Activated CD4-positive, alpha-beta T cell treated with anti-CD3 and anti-CD28 coated beads, Interleukin-2, amount 10 ng/mL, durations not matched to agents 7 days and 5 days (primary cell): ENCODE data around the gene TEDC2. TPM values are rescaled to one million over a fixed set of nuclear protein-coding genes. Genes with fewer than 3 reads are reported as not detected.
A peak's percentile ranks its signal among the peaks of the same experiment; 100 is the strongest.

ENCODE experiments used
- CTCF ChIA-PET: fragments of 350-600 bp; sonication (Branson Sonifier 250); formaldehyde crosslinking; loops from one replicate; lab custom pipeline; 2021; ENCODE audit warnings: antibody characterized with exemption; lab: Charles Lee
- POLR2A ChIA-PET: fragments of 350-600 bp; sonication (Branson Sonifier 250); formaldehyde crosslinking; loops from one replicate; lab custom pipeline; 2021; ENCODE audit warnings: antibody characterized with exemption; lab: Charles Lee
- DNase-seq: peaks from one replicate; pipeline ENCODE4 v3.0.0-alpha.2; 2020
- H3K27ac Mint-ChIP-seq: one replicate; pipeline ENCODE4 v1.8.0; 2021; ENCODE audit warnings: mild to moderate bottlenecking, moderate library complexity, mixed read lengths
- H3K27me3 Mint-ChIP-seq: one replicate; pipeline ENCODE4 v1.8.0; 2021; ENCODE audit warnings: mixed read lengths
- H3K36me3 Mint-ChIP-seq: one replicate; pipeline ENCODE4 v1.8.0; 2021; ENCODE audit warnings: low read depth, mixed read lengths
- H3K4me1 Mint-ChIP-seq: one replicate; pipeline ENCODE4 v1.8.0; 2021; ENCODE audit warnings: mixed read lengths
- H3K4me3 Mint-ChIP-seq: one replicate; pipeline ENCODE4 v1.8.0; 2021; ENCODE audit warnings: mild to moderate bottlenecking, moderate library complexity, mixed read lengths
- H3K9me3 Mint-ChIP-seq: one replicate; pipeline ENCODE4 v1.8.0; 2021; ENCODE audit warnings: mixed read lengths
- total RNA-seq, 2 experiments: library from RNA; stranded (reverse); gene quantifications; one replicate each; pipeline ENCODE4 v1.2.3, GENCODE V29; 2021

Gene TEDC2
- total RNA-seq, 2 experiments from 2014 or later: 15.5 to 21.4 TPM

GRCh38 chr16:2486645-2487516 lies 27.0 kb downstream of the TEDC2 start:
- DNase-seq: peak; percentile 81
- peak overlapping the region; percentile 47 for H3K27ac Mint-ChIP-seq
- H3K4me3 Mint-ChIP-seq: no peak overlapping the region
- ChIA-PET CTCF (interaction anchor here (0.6 to 1.5 kb wide), 7 partner anchors 9 to 224 kb away, joined by 3 to 4 read pairs (median 3); partner anchors contain the start of gene AMDHD2), POLR2A (no interaction called here)
- H3K27me3 Mint-ChIP-seq: no peaks in the 10 kb centered on the region
- peaks cover 15% of the 10 kb centered on the region for H3K4me1 Mint-ChIP-seq
- H3K9me3 Mint-ChIP-seq: no peaks in the 10 kb centered on the region
- H3K36me3 Mint-ChIP-seq: no peaks in the 10 kb centered on the region

DNA sequence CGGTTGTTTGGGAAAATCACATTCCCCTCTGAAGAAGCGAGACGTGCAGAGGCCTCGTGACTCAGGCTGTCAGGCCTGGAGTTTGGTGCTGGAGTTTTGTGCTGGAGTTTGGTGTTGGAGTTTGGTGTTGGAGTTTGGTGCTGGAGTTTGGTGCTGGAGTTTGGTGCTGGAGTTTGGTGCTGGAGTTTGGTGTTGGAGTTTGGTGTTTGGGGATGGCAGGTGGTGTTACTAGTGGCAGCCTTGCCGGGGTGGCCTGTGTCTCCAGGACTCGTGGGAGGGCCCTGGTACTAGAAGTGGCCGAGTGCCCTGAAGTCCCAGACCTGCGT lies 27.6 kb downstream of the TEDC2 start:
- Mint-ChIP-seq H3K27ac (peak overlapping the region; percentile 47), H3K36me3 (no peaks in the 10 kb centered on the region), H3K4me3 (no peak overlapping the region), H3K4me1 (peaks cover 15% of the 10 kb centered on the region), H3K27me3 (no peaks in the 10 kb centered on the region), H3K9me3 (no peaks in the 10 kb centered on the region)
- no peak for DNase-seq
- ChIA-PET POLR2A (interaction anchor here (0.6 kb wide), 1 partner anchor 23 kb away, joined by 3 read pairs; no protein-coding TSS in a partner anchor), CTCF (interaction anchor here (1.2 to 1.4 kb wide), 2 partner anchors 9 to 14 kb away, joined by 3 to 4 read pairs; no protein-coding TSS in a partner anchor)

- peaks cover 15% of the 10 kb centered on the region for H3K4me1 Mint-ChIP-seq
- H3K27ac Mint-ChIP-seq: no peak overlapping the region
- DNase-seq: no peak
- H3K36me3 Mint-ChIP-seq: no peaks in the 10 kb centered on the region
- H3K9me3 Mint-ChIP-seq: no peaks in the 10 kb centered on the region
- POLR2A ChIA-PET: interaction anchor here (0.6 kb wide), 1 partner anchor 23 kb away, joined by 3 read pairs; no protein-coding TSS in a partner anchor
- H3K27me3 Mint-ChIP-seq: no peaks in the 10 kb centered on the region
- no peak overlapping the region for H3K4me3 Mint-ChIP-seq
- CTCF ChIA-PET: interaction anchor here (0.9 to 1.5 kb wide), 5 partner anchors 9 to 293 kb away, joined by 3 to 6 read pairs (median 4); no protein-coding TSS in a partner anchor
Measured at GRCh38 chr16:2487903-2488531, 28.1 kb downstream of the TEDC2 start.

DNA sequence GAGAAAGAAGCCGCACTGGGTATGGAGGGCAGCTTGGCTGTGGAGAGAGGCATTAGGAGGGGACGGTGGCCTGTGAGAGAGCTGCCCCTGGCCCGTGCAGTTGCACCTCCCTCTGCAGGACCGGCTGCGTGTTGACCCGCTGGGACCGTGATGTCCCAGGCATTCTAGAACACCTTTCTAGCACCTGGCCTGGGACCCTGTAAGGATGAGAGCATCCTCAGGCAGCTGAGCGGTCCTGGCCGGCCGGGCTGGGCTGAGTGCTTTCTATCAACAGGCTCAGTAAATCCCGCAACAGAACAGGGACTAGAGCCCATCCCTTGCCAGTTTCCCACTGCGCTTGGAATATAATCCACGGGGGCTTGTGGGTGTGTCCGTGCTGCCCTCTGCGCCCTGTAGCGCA lies 29.7 kb downstream of the TEDC2 start:
- CTCF ChIA-PET: interaction anchor here (0.9 to 1.4 kb wide), 4 partner anchors 11 to 15 kb away, joined by 3 to 6 read pairs (median 4); partner anchors contain the start of gene TBC1D24
- POLR2A ChIA-PET: no interaction called here
- no peak overlapping the region for H3K27ac Mint-ChIP-seq
- no peak overlapping the region for H3K4me3 Mint-ChIP-seq
- peaks cover 15% of the 10 kb centered on the region for H3K4me1 Mint-ChIP-seq
- H3K36me3 Mint-ChIP-seq: no peaks in the 10 kb centered on the region
- DNase-seq: no peak
- no peaks in the 10 kb centered on the region for H3K27me3 Mint-ChIP-seq
- H3K9me3 Mint-ChIP-seq: no peaks in the 10 kb centered on the region

- CTCF ChIA-PET: interaction anchor here (1.1 kb wide), 1 partner anchor 11 kb away, joined by 3 read pairs; no protein-coding TSS in a partner anchor
- Mint-ChIP-seq H3K4me1 (peaks cover 15% of the 10 kb centered on the region), H3K27ac (no peak overlapping the region), H3K27me3 (no peaks in the 10 kb centered on the region), H3K9me3 (no peaks in the 10 kb centered on the region), H3K36me3 (no peaks in the 10 kb centered on the region), H3K4me3 (no peak overlapping the region)
- DNase-seq: no peak
- POLR2A ChIA-PET: no interaction called here
Measured at GRCh38 chr16:2490190-2491105, 30.5 kb downstream of the TEDC2 start.

DNA sequence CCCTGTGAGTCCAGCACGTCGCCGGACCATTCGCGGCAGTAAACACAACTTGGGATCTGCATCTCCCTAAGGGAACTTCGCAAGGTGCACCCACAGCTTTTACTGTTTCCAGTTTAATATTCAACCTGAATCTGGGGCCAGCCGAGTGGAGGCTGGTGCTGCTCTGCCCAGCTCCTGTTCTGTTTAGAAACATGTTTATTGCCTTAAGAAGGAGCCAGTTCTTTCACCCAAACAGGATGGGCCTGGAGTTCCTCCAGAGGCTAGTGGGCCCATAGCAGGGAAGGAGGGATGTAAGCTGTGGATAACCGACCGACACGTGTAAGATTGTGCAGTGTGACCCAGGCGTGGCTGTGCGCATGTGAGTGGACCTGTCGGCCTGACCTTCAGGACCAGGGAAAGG lies 32.4 kb downstream of the TEDC2 start:
- Mint-ChIP-seq H3K4me3 (no peak overlapping the region), H3K27me3 (no peaks in the 10 kb centered on the region), H3K4me1 (peaks cover 7% of the 10 kb centered on the region), H3K27ac (no peak overlapping the region), H3K9me3 (no peaks in the 10 kb centered on the region), H3K36me3 (no peaks in the 10 kb centered on the region)
- CTCF ChIA-PET: no interaction called here
- DNase-seq: no peak
- POLR2A ChIA-PET: no interaction called here

- no peaks in the 10 kb centered on the region for H3K4me1 Mint-ChIP-seq
- H3K9me3 Mint-ChIP-seq: no peaks in the 10 kb centered on the region
- CTCF ChIA-PET: interaction anchor here (0.9 kb wide), 1 partner anchor 19 kb away, joined by 3 read pairs; the partner anchor contains the start of gene TBC1D24
- H3K27ac Mint-ChIP-seq: no peak overlapping the region
- no peak overlapping the region for H3K4me3 Mint-ChIP-seq
- POLR2A ChIA-PET: no interaction called here
- H3K27me3 Mint-ChIP-seq: no peaks in the 10 kb centered on the region
- DNase-seq: no peak
- no peaks in the 10 kb centered on the region for H3K36me3 Mint-ChIP-seq
Measured at GRCh38 chr16:2493605-2494004, 33.7 kb downstream of the TEDC2 start.

GRCh38 chr16:2494616-2495015 lies 34.7 kb downstream of the TEDC2 start:
- no peaks in the 10 kb centered on the region for H3K27me3 Mint-ChIP-seq
- no peaks in the 10 kb centered on the region for H3K4me1 Mint-ChIP-seq
- POLR2A ChIA-PET: no interaction called here
- H3K4me3 Mint-ChIP-seq: no peak overlapping the region
- H3K27ac Mint-ChIP-seq: no peak overlapping the region
- DNase-seq: no peak
- H3K9me3 Mint-ChIP-seq: no peaks in the 10 kb centered on the region
- no peaks in the 10 kb centered on the region for H3K36me3 Mint-ChIP-seq
- CTCF ChIA-PET: interaction anchor here (0.7 to 0.9 kb wide), 2 partner anchors 20 to 85 kb away, joined by 3 read pairs; partner anchors contain the start of gene TBC1D24

GRCh38 chr16:2495041-2495440 lies 35.1 kb downstream of the TEDC2 start:
- ChIA-PET POLR2A (no interaction called here), CTCF (interaction anchor here (0.7 kb wide), 1 partner anchor 86 kb away, joined by 3 read pairs; no protein-coding TSS in a partner anchor)
- Mint-ChIP-seq H3K27me3 (no peaks in the 10 kb centered on the region), H3K36me3 (no peaks in the 10 kb centered on the region), H3K9me3 (no peaks in the 10 kb centered on the region), H3K27ac (no peak overlapping the region), H3K4me1 (no peaks in the 10 kb centered on the region), H3K4me3 (no peak overlapping the region)
- DNase-seq: no peak

- Mint-ChIP-seq H3K27me3 (no peaks in the 10 kb centered on the region), H3K4me3 (no peak overlapping the region), H3K36me3 (no peaks in the 10 kb centered on the region), H3K4me1 (peaks cover 2% of the 10 kb centered on the region), H3K9me3 (no peaks in the 10 kb centered on the region), H3K27ac (no peak overlapping the region)
- POLR2A ChIA-PET: no interaction called here
- CTCF ChIA-PET: interaction anchor here (0.5 to 1.2 kb wide), 3 partner anchors 8 to 472 kb away, joined by 3 read pairs; no protein-coding TSS in a partner anchor
- no peak for DNase-seq
Measured at GRCh38 chr16:2496223-2497115, 36.6 kb downstream of the TEDC2 start.

- CTCF ChIA-PET: interaction anchor here (0.5 to 1.2 kb wide), 3 partner anchors 9 to 473 kb away, joined by 3 read pairs; no protein-coding TSS in a partner anchor
- no peaks in the 10 kb centered on the region for H3K36me3 Mint-ChIP-seq
- no peaks in the 10 kb centered on the region for H3K27me3 Mint-ChIP-seq
- H3K27ac Mint-ChIP-seq: no peak overlapping the region
- POLR2A ChIA-PET: no interaction called here
- H3K9me3 Mint-ChIP-seq: no peaks in the 10 kb centered on the region
- DNase-seq: no peak
- H3K4me1 Mint-ChIP-seq: peaks cover 5% of the 10 kb centered on the region
- no peak overlapping the region for H3K4me3 Mint-ChIP-seq
Measured at GRCh38 chr16:2497116-2497630, 37.3 kb downstream of the TEDC2 start.
